ENCODE results near the gene CMTM4. TPM values are rescaled to one million over a fixed set of nuclear protein-coding genes. Genes with fewer than 3 reads are reported as not detected.
A peak's percentile ranks its signal among the peaks of the same experiment; 100 is the strongest.

Gene CMTM4
- total and polyA plus RNA-seq, 2 experiments from 2014 or later, result 14.1 to 77.0 TPM

DNA sequence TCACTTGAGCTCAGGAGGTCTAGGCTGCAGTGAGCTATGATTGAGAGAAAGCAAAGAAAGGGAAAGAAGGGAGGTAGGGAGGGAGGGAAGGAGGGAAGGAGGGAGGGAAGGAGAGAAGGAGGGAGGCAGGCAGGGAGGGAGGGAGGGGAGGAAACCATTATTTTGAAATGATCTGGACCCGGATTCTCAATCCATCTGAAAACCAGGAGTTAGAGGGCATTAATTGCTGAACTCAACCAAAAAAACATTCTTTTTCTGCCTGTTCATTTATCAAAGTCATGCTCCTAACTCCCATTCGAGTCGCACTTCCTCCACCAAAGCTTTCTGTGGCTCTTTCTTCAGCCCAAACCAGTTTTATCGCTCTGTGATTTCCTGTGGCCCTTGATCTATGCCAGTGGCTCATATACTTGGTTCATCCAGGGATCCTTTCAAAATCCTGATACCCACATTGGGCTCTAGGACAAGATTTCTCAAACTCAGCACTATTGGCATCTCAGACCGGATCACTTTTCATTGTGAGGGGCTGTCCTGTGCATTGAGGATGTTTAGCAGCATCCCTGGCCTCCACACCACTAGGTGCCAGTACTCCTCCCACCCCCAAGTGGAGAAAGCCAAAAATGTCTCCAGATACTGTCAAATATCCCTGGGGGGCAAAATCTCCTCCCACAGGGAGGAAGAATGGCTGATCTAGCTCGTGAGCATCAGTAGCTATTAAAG, 38.2 kb downstream of the CMTM4 start:
- peak; percentile 37 for DNase-seq (ENCODE audit: low spot score)
- no peak overlapping the region for H3K4me3 Mint-ChIP-seq

DNA sequence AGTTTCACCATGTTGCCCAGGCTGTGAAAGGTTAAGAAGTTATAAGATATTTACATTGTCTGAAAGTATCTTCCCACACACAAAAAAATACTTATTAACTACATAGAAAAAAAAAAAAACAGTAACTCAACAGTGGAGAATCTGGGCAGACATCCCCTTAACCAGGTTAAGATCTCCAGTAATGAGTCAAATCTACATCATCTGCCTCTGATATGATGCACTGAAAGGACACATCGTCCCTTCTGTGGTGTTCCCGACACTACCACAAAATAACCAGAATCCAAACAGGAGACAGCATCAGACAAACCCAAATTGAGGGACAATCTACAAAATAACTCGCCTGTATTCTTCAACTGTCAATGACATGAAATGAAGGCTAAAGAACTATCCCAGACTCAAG, 40.0 kb downstream of the CMTM4 start:
- H3K27ac Mint-ChIP-seq, result no peak overlapping the region
- H3K79me2 ChIP-seq (replicated peaks; ENCODE audit: insufficient read depth), result peaks cover 40% of the 10 kb centered on the region

More for the DNA sequence above, 38.2 kb downstream of the CMTM4 start:
- H4K20me1 ChIP-seq (replicated peaks; ENCODE audit: insufficient read depth), result peaks cover 12% of the 10 kb centered on the region
- no peaks in the 10 kb centered on the region for H3K36me3 ChIP-seq (ENCODE audit: insufficient read depth)
- Mint-ChIP-seq H3K4me1 (peaks cover 17% of the 10 kb centered on the region), H3K27me3 (ENCODE audit: insufficient read depth, low read depth, poor library complexity) (peaks cover 2% of the 10 kb centered on the region), H3K36me3 (ENCODE audit: low read depth) (no peaks in the 10 kb centered on the region), H3K9me3 (no peaks in the 10 kb centered on the region), H3K27ac (no peak overlapping the region)
- no peaks in the 10 kb centered on the region for H3K27me3 ChIP-seq (ENCODE audit: insufficient read depth)
- H3K4me1 ChIP-seq (ENCODE audit: insufficient read depth), result 0 out of 2 replicates have a peak, but pooled peaks cover 5% of the 10 kb centered on the region
- peak; percentile 25; the same call in 2 of the 3 replicates for ATAC-seq
- no peak for TF ChIP-seq NANOG (IDR thresholded peaks at IDR 0.05; ENCODE audit: borderline replicate concordance)
- TF ChIP-seq JUNB (IDR thresholded peaks at IDR 0.05; ENCODE audit: unreplicated experiment), result no peak
- TF ChIP-seq, protein P1, sequence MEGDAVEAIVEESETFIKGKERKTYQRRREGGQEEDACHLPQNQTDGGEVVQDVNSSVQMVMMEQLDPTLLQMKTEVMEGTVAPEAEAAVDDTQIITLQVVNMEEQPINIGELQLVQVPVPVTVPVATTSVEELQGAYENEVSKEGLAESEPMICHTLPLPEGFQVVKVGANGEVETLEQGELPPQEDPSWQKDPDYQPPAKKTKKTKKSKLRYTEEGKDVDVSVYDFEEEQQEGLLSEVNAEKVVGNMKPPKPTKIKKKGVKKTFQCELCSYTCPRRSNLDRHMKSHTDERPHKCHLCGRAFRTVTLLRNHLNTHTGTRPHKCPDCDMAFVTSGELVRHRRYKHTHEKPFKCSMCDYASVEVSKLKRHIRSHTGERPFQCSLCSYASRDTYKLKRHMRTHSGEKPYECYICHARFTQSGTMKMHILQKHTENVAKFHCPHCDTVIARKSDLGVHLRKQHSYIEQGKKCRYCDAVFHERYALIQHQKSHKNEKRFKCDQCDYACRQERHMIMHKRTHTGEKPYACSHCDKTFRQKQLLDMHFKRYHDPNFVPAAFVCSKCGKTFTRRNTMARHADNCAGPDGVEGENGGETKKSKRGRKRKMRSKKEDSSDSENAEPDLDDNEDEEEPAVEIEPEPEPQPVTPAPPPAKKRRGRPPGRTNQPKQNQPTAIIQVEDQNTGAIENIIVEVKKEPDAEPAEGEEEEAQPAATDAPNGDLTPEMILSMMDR (conservative IDR thresholded peaks at IDR 0.05; ENCODE audit: low read depth in 2 of 2), result peak; percentile 38 to 48; a peak in 3 of 4 replicates
- no peak for TF ChIP-seq CREB1 (CRISPR knock-in tag; IDR thresholded peaks at IDR 0.05; ENCODE audit: low read depth)
- no peak for TF ChIP-seq ZNF331 (CRISPR knock-in tag; IDR thresholded peaks at IDR 0.05; ENCODE audit: low read depth)
- TF ChIP-seq, protein P2, sequence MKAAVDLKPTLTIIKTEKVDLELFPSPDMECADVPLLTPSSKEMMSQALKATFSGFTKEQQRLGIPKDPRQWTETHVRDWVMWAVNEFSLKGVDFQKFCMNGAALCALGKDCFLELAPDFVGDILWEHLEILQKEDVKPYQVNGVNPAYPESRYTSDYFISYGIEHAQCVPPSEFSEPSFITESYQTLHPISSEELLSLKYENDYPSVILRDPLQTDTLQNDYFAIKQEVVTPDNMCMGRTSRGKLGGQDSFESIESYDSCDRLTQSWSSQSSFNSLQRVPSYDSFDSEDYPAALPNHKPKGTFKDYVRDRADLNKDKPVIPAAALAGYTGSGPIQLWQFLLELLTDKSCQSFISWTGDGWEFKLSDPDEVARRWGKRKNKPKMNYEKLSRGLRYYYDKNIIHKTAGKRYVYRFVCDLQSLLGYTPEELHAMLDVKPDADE (IDR thresholded peaks at IDR 0.05), result no peak
- peaks cover 44% of the 10 kb centered on the region for H3K79me2 ChIP-seq (replicated peaks; ENCODE audit: insufficient read depth)
- H3K27ac ChIP-seq (ENCODE audit: low read depth), result no peak overlapping the region
- no peaks in the 10 kb centered on the region for H3F3A ChIP-seq (replicated peaks; ENCODE audit: low read depth)
- no peak overlapping the region for H3K4me2 ChIP-seq
- no peak overlapping the region for H3K4me3 ChIP-seq
- no peak overlapping the region for H2AFZ ChIP-seq
- no peaks in the 10 kb centered on the region for H3K9me2 ChIP-seq (ENCODE audit: insufficient read depth)

More for the DNA sequence above, 40.0 kb downstream of the CMTM4 start:
- Histone ChIP-seq H3K27me3 (ENCODE audit: insufficient read depth) (no peaks in the 10 kb centered on the region), H3K36me3 (ENCODE audit: insufficient read depth) (no peaks in the 10 kb centered on the region), H3F3A (replicated peaks; ENCODE audit: low read depth) (no peaks in the 10 kb centered on the region), H2AFZ (no peak overlapping the region), H3K27ac (ENCODE audit: low read depth) (no peak overlapping the region), H3K4me3 (no peak overlapping the region), H3K4me2 (no peak overlapping the region), H4K20me1 (replicated peaks; ENCODE audit: insufficient read depth) (peaks cover 7% of the 10 kb centered on the region), H3K9me2 (ENCODE audit: insufficient read depth) (no peaks in the 10 kb centered on the region), H3K4me1 (ENCODE audit: insufficient read depth) (peaks cover 9% of the 10 kb centered on the region)
- TF ChIP-seq EZH2phosphoT487 (IDR thresholded peaks at IDR 0.05; ENCODE audit: unreplicated experiment) (no peak), POLR2AphosphoS5 (IDR thresholded peaks at IDR 0.05; ENCODE audit: low read depth) (no peak), CREB1 (CRISPR knock-in tag; IDR thresholded peaks at IDR 0.05; ENCODE audit: low read depth) (no peak), STAT1 (IDR thresholded peaks at IDR 0.05; ENCODE audit: unreplicated experiment) (no peak), ZNF331 (CRISPR knock-in tag; IDR thresholded peaks at IDR 0.05; ENCODE audit: low read depth) (no peak), EZH2 (IDR thresholded peaks at IDR 0.05; ENCODE audit: low read depth, unreplicated experiment) (no peak), ZNF114 (CRISPR knock-in tag; IDR thresholded peaks at IDR 0.05) (no peak)
- TF ChIP-seq, protein P1 (conservative IDR thresholded peaks at IDR 0.05; ENCODE audit: low read depth in 2 of 2), result no peak
- TF ChIP-seq, protein P3, sequence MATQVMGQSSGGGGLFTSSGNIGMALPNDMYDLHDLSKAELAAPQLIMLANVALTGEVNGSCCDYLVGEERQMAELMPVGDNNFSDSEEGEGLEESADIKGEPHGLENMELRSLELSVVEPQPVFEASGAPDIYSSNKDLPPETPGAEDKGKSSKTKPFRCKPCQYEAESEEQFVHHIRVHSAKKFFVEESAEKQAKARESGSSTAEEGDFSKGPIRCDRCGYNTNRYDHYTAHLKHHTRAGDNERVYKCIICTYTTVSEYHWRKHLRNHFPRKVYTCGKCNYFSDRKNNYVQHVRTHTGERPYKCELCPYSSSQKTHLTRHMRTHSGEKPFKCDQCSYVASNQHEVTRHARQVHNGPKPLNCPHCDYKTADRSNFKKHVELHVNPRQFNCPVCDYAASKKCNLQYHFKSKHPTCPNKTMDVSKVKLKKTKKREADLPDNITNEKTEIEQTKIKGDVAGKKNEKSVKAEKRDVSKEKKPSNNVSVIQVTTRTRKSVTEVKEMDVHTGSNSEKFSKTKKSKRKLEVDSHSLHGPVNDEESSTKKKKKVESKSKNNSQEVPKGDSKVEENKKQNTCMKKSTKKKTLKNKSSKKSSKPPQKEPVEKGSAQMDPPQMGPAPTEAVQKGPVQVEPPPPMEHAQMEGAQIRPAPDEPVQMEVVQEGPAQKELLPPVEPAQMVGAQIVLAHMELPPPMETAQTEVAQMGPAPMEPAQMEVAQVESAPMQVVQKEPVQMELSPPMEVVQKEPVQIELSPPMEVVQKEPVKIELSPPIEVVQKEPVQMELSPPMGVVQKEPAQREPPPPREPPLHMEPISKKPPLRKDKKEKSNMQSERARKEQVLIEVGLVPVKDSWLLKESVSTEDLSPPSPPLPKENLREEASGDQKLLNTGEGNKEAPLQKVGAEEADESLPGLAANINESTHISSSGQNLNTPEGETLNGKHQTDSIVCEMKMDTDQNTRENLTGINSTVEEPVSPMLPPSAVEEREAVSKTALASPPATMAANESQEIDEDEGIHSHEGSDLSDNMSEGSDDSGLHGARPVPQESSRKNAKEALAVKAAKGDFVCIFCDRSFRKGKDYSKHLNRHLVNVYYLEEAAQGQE (IDR thresholded peaks at IDR 0.05; ENCODE audit: unreplicated experiment), result no peak
- TF ChIP-seq, protein P2 (IDR thresholded peaks at IDR 0.05), result no peak
- Mint-ChIP-seq H3K36me3 (ENCODE audit: low read depth) (no peaks in the 10 kb centered on the region), H3K4me1 (peaks cover 20% of the 10 kb centered on the region), H3K9me3 (no peaks in the 10 kb centered on the region), H3K27me3 (ENCODE audit: insufficient read depth, low read depth, poor library complexity) (peaks cover 2% of the 10 kb centered on the region), H3K4me3 (no peak overlapping the region)
- DNase-seq (ENCODE audit: low spot score) (no peak), ATAC-seq (no peak)

Measured in GM23338 (cell line).